NCI-H1694 (cell line): ENCODE results near the gene PRKG2.

Experiments
- DNase-seq: peaks from one replicate; lab custom pipeline; 2025; lab: John Stamatoyannopoulos, UW

PRKG2 gene

DNA sequence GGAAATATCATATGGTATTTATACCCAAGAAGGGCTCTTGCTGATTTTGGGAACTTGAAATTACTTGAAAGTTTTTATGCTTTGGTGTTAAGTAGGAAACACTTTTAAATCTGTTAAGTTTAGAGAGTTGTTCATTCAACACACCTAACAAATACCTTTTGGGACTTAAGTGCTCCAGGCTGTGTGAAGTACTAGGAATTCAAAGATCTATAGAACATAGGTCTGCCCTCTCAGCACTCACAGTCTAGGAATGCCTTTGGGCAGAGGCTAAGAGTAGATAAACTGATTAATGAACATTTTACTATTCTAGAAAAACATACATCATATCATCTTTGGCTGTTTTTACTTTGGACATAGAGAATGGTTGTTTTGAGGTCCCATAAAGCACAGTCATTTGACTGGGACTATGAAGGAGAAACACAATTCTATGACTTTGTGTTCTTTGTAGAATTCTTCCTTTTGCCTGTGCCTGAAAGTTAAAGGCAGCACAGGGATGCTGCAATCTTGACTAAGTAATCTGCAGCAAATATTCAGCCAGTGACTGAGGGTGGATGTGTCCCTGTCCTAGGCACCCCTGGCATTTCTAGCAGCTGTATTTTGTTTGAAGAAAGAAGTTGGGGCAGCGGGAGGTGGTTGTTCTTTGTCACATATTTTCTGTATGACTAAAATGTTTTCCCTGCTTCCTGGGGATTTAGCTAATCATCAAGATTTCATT, 176.2 kb downstream of the PRKG2 start:
- no peak for DNase-seq
